ENCODE results near the gene GLI2. TPM values are rescaled to one million over a fixed set of nuclear protein-coding genes. Genes with fewer than 3 reads are reported as not detected.

GLI2 gene
- total and polyA plus RNA-seq, 2 of the 8 experiments (the other 6 are each of a cell fraction or from before 2014, with no cell fraction given), result 18.4 to 46.9 TPM

GRCh38 chr2:120768112-120769048 is 32.7 kb downstream of the GLI2 start (continued):
- TF ChIP-seq SIN3A (conservative IDR thresholded peaks at IDR 0.05 in 1 of 2, IDR thresholded peaks at IDR 0.05 in 1 of 2; ENCODE audit: low read depth in 1 of 2, low read length in 2 of 2) (no peak), FOSL1 (IDR thresholded peaks at IDR 0.05; ENCODE audit: insufficient read depth, low read depth, low read length) (no peak), RBBP5 (IDR thresholded peaks at IDR 0.05; ENCODE audit: borderline replicate concordance, low read depth, low read length) (no peak), ZNF274 (IDR thresholded peaks at IDR 0.05; ENCODE audit: borderline replicate concordance, extremely low read depth, low read length) (no peak), MAX (IDR thresholded peaks at IDR 0.05) (no peak), SIRT6 (IDR thresholded peaks at IDR 0.05; ENCODE audit: low read length) (no peak), MAFK (IDR thresholded peaks at IDR 0.05; ENCODE audit: low read depth, low read length) (no peak), E2F6 (IDR thresholded peaks at IDR 0.05) (no peak), KDM5A (IDR thresholded peaks at IDR 0.05; ENCODE audit: low read length) (no peak)

Data from H1 (cell line).